ENCODE measurements around the gene RALGPS2.

- TF ChIP-seq POLR2A (IDR thresholded peaks at IDR 0.05) (no peak), CTCF (IDR thresholded peaks at IDR 0.05) (no peak)
These were observed 207.5 kb downstream of the RALGPS2 start for GRCh38 chr1:178932552-178932906.
